Omental fat pad (tissue), 4 donors: ENCODE data around the gene ERBB4. TPM values are rescaled to one million over a fixed set of nuclear protein-coding genes. Genes with fewer than 3 reads are reported as not detected.
"Not testable (repeated sequence)": the region's sequence is repeated elsewhere in the genome, so short reads cannot be mapped to it uniquely, and the experiment has no call there.

Source experiments
- ATAC-seq: fragments of 150-250 bp; one replicate; pipeline ENCODE4 v1.9.1; 2016; ENCODE audit warnings: mild to moderate bottlenecking, moderate library complexity; ENCODE audit not compliant: low FRiP score
- DNase-seq: peaks from one replicate; pipeline ENCODE4 v3.0.0-alpha.2; 2019; ENCODE audit warnings: low spot score
- total RNA-seq, 4 donors: library from RNA; depleted of rRNA; stranded (reverse); fragments of >200 nt; gene quantifications; one replicate each; pipeline ENCODE4 v1.1.0, GENCODE V29; 2016
- TF ChIP-seq, protein P1 (sequence below), 3 donors: fragments of 450-650 bp; IDR thresholded peaks; one replicate each; pipeline ENCODE4 v1.5.1; 2016 to 2017; ENCODE audit warnings: antibody characterized with exemption in 3 of 3, mild to moderate bottlenecking in 3 of 3, moderate library complexity in 2 of 3

The ERBB4 gene
- total RNA-seq, 4 donors from 2014 or later = 0.16 to 7.7 (median 2.1) TPM

DNA sequence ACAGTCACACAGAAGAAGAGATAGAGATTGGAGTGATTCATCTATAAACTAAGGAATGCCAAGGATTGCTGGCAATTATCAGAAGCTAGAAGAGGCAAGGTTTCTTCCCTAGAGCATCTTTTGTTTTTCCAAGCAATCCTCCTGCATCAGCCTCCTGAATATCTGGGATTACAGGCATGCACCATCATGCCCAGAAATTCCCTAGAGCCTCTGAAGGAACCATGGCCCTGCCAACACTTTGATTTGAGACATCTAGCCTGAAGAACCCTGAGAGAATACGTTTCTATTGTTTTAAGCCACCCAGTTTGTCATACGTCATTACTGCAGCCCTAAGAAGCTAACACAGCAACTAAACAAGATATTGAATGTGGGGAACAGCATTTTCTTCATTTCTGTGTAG is 525.0 kb downstream of the ERBB4 start:
- DNase-seq = no peak
- TF ChIP-seq, protein P1, sequence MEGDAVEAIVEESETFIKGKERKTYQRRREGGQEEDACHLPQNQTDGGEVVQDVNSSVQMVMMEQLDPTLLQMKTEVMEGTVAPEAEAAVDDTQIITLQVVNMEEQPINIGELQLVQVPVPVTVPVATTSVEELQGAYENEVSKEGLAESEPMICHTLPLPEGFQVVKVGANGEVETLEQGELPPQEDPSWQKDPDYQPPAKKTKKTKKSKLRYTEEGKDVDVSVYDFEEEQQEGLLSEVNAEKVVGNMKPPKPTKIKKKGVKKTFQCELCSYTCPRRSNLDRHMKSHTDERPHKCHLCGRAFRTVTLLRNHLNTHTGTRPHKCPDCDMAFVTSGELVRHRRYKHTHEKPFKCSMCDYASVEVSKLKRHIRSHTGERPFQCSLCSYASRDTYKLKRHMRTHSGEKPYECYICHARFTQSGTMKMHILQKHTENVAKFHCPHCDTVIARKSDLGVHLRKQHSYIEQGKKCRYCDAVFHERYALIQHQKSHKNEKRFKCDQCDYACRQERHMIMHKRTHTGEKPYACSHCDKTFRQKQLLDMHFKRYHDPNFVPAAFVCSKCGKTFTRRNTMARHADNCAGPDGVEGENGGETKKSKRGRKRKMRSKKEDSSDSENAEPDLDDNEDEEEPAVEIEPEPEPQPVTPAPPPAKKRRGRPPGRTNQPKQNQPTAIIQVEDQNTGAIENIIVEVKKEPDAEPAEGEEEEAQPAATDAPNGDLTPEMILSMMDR (IDR thresholded peaks at IDR 0.05) = no peak
- ATAC-seq = no peak

DNA sequence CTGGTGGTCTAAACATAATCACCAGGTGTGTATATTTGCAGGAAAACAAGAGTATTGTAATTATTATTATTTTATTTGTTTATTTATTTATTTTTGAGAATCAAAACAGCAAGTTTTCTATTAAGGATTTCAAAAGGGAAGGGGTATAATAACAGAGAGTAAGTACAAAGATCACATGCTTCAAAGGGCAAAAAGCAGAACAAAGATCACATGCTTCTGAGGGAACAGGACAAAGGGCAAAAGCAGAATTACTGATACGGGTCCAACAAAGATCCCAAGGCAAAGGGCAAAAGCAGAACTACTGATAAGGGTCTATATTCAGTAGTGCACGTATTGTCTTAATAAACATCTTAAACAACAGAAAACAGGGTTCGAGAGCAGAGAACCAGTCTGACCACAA is 528.3 kb downstream of the ERBB4 start:
- ATAC-seq, DNase-seq: not testable (repeated sequence)

DNA sequence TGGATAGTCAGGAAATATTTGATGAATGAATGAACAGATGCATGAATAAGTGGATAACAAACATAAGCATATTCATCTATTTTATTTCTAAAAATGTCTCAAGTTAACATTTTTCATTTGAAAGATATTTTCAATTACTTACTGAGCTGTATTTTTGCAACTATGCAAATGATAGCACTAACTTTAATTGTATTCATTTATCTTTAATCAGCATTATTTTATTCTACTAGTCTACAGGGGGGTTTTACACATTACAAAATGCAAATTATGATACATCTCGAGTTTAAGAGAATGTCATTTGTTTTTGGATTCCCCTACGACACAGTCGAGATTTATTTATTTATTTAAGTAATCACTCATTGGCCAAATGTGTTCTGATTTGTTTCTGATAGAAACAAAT is 530.6 kb downstream of the ERBB4 start:
- TF ChIP-seq, protein P1 (IDR thresholded peaks at IDR 0.05) = no peak
- DNase-seq (no peak), ATAC-seq (no peak)

DNA sequence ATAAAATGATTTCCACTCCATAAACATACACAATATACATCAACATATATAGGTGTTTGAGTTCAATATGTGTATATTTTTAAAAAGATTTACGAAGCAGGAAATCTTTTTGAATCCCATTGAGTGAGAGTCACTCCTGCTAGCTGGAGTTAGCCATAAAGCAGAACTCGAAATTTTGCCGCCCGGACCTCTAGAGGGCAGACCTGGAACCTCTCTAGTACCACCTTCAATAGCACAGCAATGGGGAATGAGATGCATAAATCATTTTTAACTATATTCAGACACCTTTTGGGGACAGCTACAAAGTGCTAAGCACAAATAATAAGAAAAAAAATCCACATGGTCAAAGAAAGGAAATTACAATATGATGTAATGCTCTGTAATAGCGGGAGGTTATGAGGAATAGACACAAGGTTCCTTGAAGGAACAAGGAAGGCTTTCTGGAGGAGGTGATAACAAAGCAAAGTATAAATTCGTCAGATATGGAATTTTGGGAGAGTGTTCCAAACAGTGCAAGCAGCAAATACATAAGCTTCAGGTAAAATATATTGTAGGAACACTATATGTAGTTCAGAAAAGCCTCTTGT is 533.4 kb downstream of the ERBB4 start:
- DNase-seq = no peak
- no peak for ATAC-seq
- TF ChIP-seq, protein P1 (IDR thresholded peaks at IDR 0.05) = no peak

DNA sequence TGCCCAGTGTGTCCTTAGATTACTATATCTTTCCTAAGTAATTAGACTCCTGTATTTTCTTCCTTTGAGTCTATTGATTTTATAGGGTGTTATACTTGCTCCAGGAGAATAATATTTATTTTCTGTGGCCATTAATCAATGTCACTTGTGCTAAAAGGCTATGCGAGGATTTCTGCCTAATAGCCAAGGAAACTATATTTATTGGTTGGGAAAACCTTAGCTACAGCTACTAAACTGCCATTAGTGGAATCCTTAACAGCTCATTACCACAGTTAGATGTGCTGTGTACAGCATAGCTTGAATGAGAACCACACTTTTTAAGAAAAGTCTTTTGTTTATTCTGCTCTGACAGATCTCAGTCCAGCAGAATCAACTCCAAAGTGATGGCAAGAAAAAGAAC is 537.3 kb downstream of the ERBB4 start:
- TF ChIP-seq, protein P1 (IDR thresholded peaks at IDR 0.05) = no peak
- no peak for DNase-seq
- ATAC-seq = no peak

DNA sequence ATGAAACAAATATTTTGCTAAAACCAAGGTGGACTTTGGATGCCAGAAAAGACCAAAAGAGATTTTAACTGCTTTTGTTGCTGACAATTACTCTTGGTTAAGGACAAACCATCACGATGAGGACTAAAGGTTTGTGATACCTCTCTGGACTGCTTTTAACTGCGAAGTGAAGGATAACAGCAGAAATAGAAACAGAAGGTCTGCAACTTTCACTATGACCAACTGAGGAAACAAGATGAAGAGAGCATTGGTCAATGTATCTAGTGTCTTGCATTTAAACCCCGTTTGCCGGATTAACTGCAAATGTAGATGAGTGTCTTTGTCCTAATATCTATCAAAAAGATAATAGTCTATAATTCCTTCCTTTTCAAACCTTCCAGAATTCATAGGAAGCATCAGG is 541.7 kb downstream of the ERBB4 start:
- no peak for DNase-seq
- TF ChIP-seq, protein P1 (IDR thresholded peaks at IDR 0.05) = no peak
- no peak for ATAC-seq

DNA sequence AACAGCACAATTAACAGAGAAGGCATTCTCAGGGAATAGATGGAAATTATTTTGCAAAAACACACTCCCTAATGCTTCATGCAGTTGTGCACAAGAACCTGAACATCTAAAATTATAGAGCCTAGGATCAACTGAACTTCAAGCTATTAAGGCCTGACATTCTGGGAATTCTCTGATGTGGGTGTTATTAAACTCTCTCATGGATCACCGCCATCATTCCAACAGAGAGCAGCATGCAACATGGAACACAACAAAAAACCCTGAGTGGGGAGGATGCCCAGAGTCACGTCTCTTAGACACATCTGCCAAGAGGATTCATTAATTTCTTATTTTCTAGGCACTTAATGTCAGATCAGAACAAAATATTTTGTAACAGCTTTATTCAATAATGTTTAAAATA is 543.8 kb downstream of the ERBB4 start:
- DNase-seq (no peak), ATAC-seq (no peak)
- TF ChIP-seq, protein P1 (IDR thresholded peaks at IDR 0.05) = no peak

DNA sequence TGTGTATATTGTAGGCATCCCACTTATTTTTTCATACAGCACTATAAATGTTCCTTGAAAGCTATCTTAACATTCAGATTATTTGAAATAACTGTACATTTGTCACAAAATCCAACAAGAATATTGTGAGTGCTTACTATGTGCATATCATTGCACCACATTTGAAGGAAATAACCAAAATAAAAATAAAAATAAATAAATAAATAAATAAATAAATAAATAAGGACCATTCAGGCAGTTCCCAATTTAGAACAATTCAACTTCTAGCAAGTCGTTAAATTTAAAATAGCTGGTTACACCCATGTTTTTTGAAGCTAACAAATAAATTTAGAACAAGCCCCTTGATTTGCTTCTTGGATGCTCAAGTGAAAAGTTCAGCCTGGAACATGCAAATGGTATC is 548.3 kb downstream of the ERBB4 start:
- no peak for ATAC-seq
- TF ChIP-seq, protein P1 (IDR thresholded peaks at IDR 0.05) = no peak
- DNase-seq = no peak
